ENCODE measurements around the gene KCNE2. TPM values are rescaled to one million over a fixed set of nuclear protein-coding genes. Genes with fewer than 3 reads are reported as not detected.
A peak's percentile ranks its signal among the peaks of the same experiment; 100 is the strongest.
"Not testable (repeated sequence)": the region's sequence is repeated elsewhere in the genome, so short reads cannot be mapped to it uniquely, and the experiment has no call there.

KCNE2 gene
- total RNA-seq, 2 experiments from 2014 or later: not detected

GRCh38 chr21:34400522-34400921 lies 36.7 kb downstream of the KCNE2 start:
- not testable (repeated sequence) for H3K4me3 Mint-ChIP-seq, H3K4me1 Mint-ChIP-seq, ATAC-seq

GRCh38 chr21:34404742-34405141 lies 40.9 kb downstream of the KCNE2 start:
- H3K9me3 Mint-ChIP-seq (ENCODE audit: low read depth); H3K27me3 Mint-ChIP-seq; H3K4me1 Mint-ChIP-seq; CTCF ChIA-PET; DNase-seq; H3K36me3 Mint-ChIP-seq; H3K4me3 Mint-ChIP-seq; H3K27ac Mint-ChIP-seq; ATAC-seq: not testable (repeated sequence)

More at GRCh38 chr21:34400522-34400921, 36.7 kb downstream of the KCNE2 start:
- H3K36me3 Mint-ChIP-seq; DNase-seq; H3K9me3 Mint-ChIP-seq (ENCODE audit: low read depth); H3K27me3 Mint-ChIP-seq; CTCF ChIA-PET; H3K27ac Mint-ChIP-seq: not testable (repeated sequence)

- H3K4me3 Mint-ChIP-seq; H3K27me3 Mint-ChIP-seq; CTCF ChIA-PET; ATAC-seq; DNase-seq; H3K36me3 Mint-ChIP-seq; H3K27ac Mint-ChIP-seq; H3K4me1 Mint-ChIP-seq; H3K9me3 Mint-ChIP-seq (ENCODE audit: low read depth): not testable (repeated sequence)
Measured at GRCh38 chr21:34405686-34406085, 41.9 kb downstream of the KCNE2 start.

GRCh38 chr21:34406102-34406501 lies 42.3 kb downstream of the KCNE2 start:
- H3K27me3 Mint-ChIP-seq; H3K4me3 Mint-ChIP-seq; ATAC-seq; H3K36me3 Mint-ChIP-seq; H3K4me1 Mint-ChIP-seq; H3K27ac Mint-ChIP-seq; H3K9me3 Mint-ChIP-seq (ENCODE audit: low read depth); CTCF ChIA-PET; DNase-seq: not testable (repeated sequence)

GRCh38 chr21:34406676-34407075 lies 42.9 kb downstream of the KCNE2 start:
- H3K27me3 Mint-ChIP-seq; H3K4me3 Mint-ChIP-seq; H3K27ac Mint-ChIP-seq; DNase-seq; ATAC-seq; CTCF ChIA-PET; H3K36me3 Mint-ChIP-seq; H3K9me3 Mint-ChIP-seq (ENCODE audit: low read depth); H3K4me1 Mint-ChIP-seq: not testable (repeated sequence)

- H3K4me1 Mint-ChIP-seq; H3K27me3 Mint-ChIP-seq; H3K27ac Mint-ChIP-seq; DNase-seq; CTCF ChIA-PET; H3K9me3 Mint-ChIP-seq (ENCODE audit: low read depth); ATAC-seq; H3K36me3 Mint-ChIP-seq; H3K4me3 Mint-ChIP-seq: not testable (repeated sequence)
Measured at GRCh38 chr21:34407294-34407693, 43.5 kb downstream of the KCNE2 start.

GRCh38 chr21:34417448-34418077 lies 53.8 kb downstream of the KCNE2 start:
- H3K9me3 Mint-ChIP-seq (ENCODE audit: low read depth); H3K36me3 Mint-ChIP-seq; H3K4me1 Mint-ChIP-seq; H3K4me3 Mint-ChIP-seq; DNase-seq; H3K27me3 Mint-ChIP-seq; CTCF ChIA-PET; H3K27ac Mint-ChIP-seq: not testable (repeated sequence)
- ATAC-seq: peak; percentile 65

Other genes starting within 250 kb of the KCNE2 start
- 1 to 10 TPM; 3.4 to 6.7 TPM for gene SMIM11, start 11.5 kb downstream of the KCNE2 start, total RNA-seq
- not detected for gene SMIM34, start 59.9 kb downstream of the KCNE2 start, total RNA-seq
- under 1 TPM; 0.15 to 0.26 TPM for gene KCNE1, start 148.2 kb downstream of the KCNE2 start, total RNA-seq

Data from activated CD8-positive, alpha-beta memory T cell treated with anti-CD3 and anti-CD28 coated beads, Interleukin-2, amount 10 ng/mL, durations not matched to agents 7 days and 5 days (primary cell).